OCI-LY7 (cell line): ENCODE data around the gene KRT35. TPM values are rescaled to one million over a fixed set of nuclear protein-coding genes. Genes with fewer than 3 reads are reported as not detected.

Experiments used
- BruUV-seq: library from RNA; stranded (reverse); fragments of 400-500 nt; replicated peaks from 2 replicates; lab custom pipeline; 2021; lab: Mats Ljungman, UMichigan
- CTCF ChIA-PET: fragments of 300-600 bp; sonication (Branson Sonifier 250); formaldehyde crosslinking; loops from one replicate; lab custom pipeline; 2022; ENCODE audit warnings: antibody characterized with exemption; ENCODE audit not compliant: unreplicated experiment; lab: Charles Lee
- POLR2A ChIA-PET: fragments of 300-600 bp; sonication (Branson Sonifier 250); formaldehyde crosslinking; loops from one replicate; lab custom pipeline; 2022; ENCODE audit warnings: antibody characterized with exemption; lab: Charles Lee
- DNase-seq: peaks from one replicate; pipeline ENCODE4 v3.0.0-alpha.2; 2015; ENCODE audit warnings: low spot score
- H2AFZ ChIP-seq: fragments of 200-600 bp; sonication (generic), shearing (Covaris generic); 2 replicates; pipeline ENCODE4 v1.6.1; 2014; ENCODE audit warnings: mild to moderate bottlenecking, antibody characterized with exemption, low read length, moderate library complexity
- H3K27ac ChIP-seq: fragments of 200-600 bp; sonication (generic); 2 replicates; pipeline ENCODE4 v1.5.1; 2014; ENCODE audit warnings: mixed run types, low read depth, mild to moderate bottlenecking, moderate library complexity, low read length, inconsistent platforms; ENCODE audit not compliant: poor library complexity, severe bottlenecking
- H3K36me3 ChIP-seq: fragments of 200-600 bp; sonication (generic); 2 replicates; pipeline ENCODE4 v1.6.1; 2014; ENCODE audit warnings: mild to moderate bottlenecking, antibody characterized with exemption, low read length, moderate library complexity, mixed read lengths; ENCODE audit not compliant: insufficient read depth
- H3K4me1 ChIP-seq: fragments of 200-600 bp; sonication (generic); 2 replicates; pipeline ENCODE4 v1.5.1; 2014; ENCODE audit warnings: mild to moderate bottlenecking, low read length; ENCODE audit not compliant: insufficient read depth, poor library complexity, severe bottlenecking
- H3K4me2 ChIP-seq: fragments of 200-600 bp; sonication (generic); 2 replicates; pipeline ENCODE4 v1.6.1; 2014; ENCODE audit warnings: mild to moderate bottlenecking, low read length
- H3K4me3 ChIP-seq: fragments of 200-600 bp; sonication (generic); 2 replicates; pipeline ENCODE4 v1.5.1; 2014; ENCODE audit warnings: mild to moderate bottlenecking, low read depth, low read length; ENCODE audit not compliant: poor library complexity, severe bottlenecking
- H3K79me2 ChIP-seq: fragments of 200-600 bp; sonication (generic); 2 replicates; pipeline ENCODE4 v1.6.1; 2016; ENCODE audit warnings: low read depth, mild to moderate bottlenecking, low read length, moderate library complexity, mixed read lengths; ENCODE audit not compliant: insufficient read depth
- H3K9me2 ChIP-seq: fragments of 200-600 bp; sonication (generic); 2 replicates; pipeline ENCODE4 v1.6.1; 2016; ENCODE audit warnings: mild to moderate bottlenecking, low read length, mixed read lengths; ENCODE audit not compliant: insufficient read depth
- H3K9me3 ChIP-seq: fragments of 200-600 bp; sonication (generic); 2 replicates; pipeline ENCODE4 v1.6.1; 2014; ENCODE audit warnings: mild to moderate bottlenecking, mixed run types, low read length, mixed read lengths
- H4K20me1 ChIP-seq: fragments of 200-600 bp; sonication (generic); 2 replicates; pipeline ENCODE4 v1.6.1; 2014; ENCODE audit warnings: mild to moderate bottlenecking, antibody characterized with exemption, low read length, moderate library complexity, mixed read lengths; ENCODE audit not compliant: insufficient read depth
- CTCF ChIP-seq: fragments of 200-600 bp; sonication (generic); conservative IDR thresholded peaks from 2 replicates; pipeline ENCODE4 v1.5.1; 2014; ENCODE audit warnings: mild to moderate bottlenecking, antibody characterized with exemption, low read length, moderate library complexity, mixed read lengths
- EZH2phosphoT487 ChIP-seq: fragments of 200-600 bp; sonication (generic); IDR thresholded peaks from 2 replicates; pipeline ENCODE4 v1.6.1; 2018; ENCODE audit warnings: low read depth, borderline replicate concordance, mild to moderate bottlenecking, mixed run types, antibody characterized with exemption, low read length, moderate library complexity, mixed read lengths
- intact Hi-C: fragments of 100-400 bp; cut with micrococcal nuclease; formaldehyde crosslinking; loops from one replicate; pipeline ENCODE4 v1.10.0; 2022; ENCODE audit not compliant: unreplicated experiment
- total RNA-seq, 2 experiments: library from RNA; depleted of rRNA in 1 of 2; stranded (reverse); fragments of >200 nt in 1 of 2; shearing (Covaris generic) in 1 of 2; gene quantifications; 2 replicates each; pipeline ENCODE4 v1.2.3, GENCODE V29; 2014 to 2022

Gene KRT35
- total RNA-seq, 2 experiments from 2014 or later, result not detected

- TF ChIP-seq CTCF, result no peak
- no peak for TF ChIP-seq EZH2phosphoT487
- CTCF ChIA-PET, result no interaction called here
- H2AFZ ChIP-seq, result no peak overlapping the region
- no peak overlapping the region for H3K4me2 ChIP-seq
- intact Hi-C loops, result no loop called here
- DNase-seq, result no peak
- no peak overlapping the region for H3K27ac ChIP-seq
- no TSS peak for BruUV-seq
- no peaks in the 10 kb centered on the region for H3K36me3 ChIP-seq
- no peaks in the 10 kb centered on the region for H3K9me3 ChIP-seq
- H4K20me1 ChIP-seq, result no peaks in the 10 kb centered on the region
- no peak overlapping the region for H3K4me3 ChIP-seq
- H3K9me2 ChIP-seq, result no peaks in the 10 kb centered on the region
- H3K4me1 ChIP-seq, result no peaks in the 10 kb centered on the region
- no peaks in the 10 kb centered on the region for H3K79me2 ChIP-seq
- POLR2A ChIA-PET, result no interaction called here
These were observed 30.8 kb upstream of the KRT35 start for GRCh38 chr17:41511716-41512115.

GRCh38 chr17:41511116-41511515, 30.2 kb upstream of the KRT35 start:
- H3K9me3 ChIP-seq, result no peaks in the 10 kb centered on the region
- no TSS peak for BruUV-seq
- no peak overlapping the region for H2AFZ ChIP-seq
- intact Hi-C loops, result no loop called here
- H3K36me3 ChIP-seq, result no peaks in the 10 kb centered on the region
- no peaks in the 10 kb centered on the region for H3K79me2 ChIP-seq
- no peaks in the 10 kb centered on the region for H3K9me2 ChIP-seq
- CTCF ChIA-PET, result no interaction called here
- no peak for TF ChIP-seq EZH2phosphoT487
- no peak for TF ChIP-seq CTCF
- no peak overlapping the region for H3K4me3 ChIP-seq
- no peaks in the 10 kb centered on the region for H4K20me1 ChIP-seq
- H3K4me2 ChIP-seq, result no peak overlapping the region
- H3K27ac ChIP-seq, result no peak overlapping the region
- DNase-seq, result no peak
- POLR2A ChIA-PET, result no interaction called here
- H3K4me1 ChIP-seq, result no peaks in the 10 kb centered on the region

GRCh38 chr17:41510251-41511065, 29.5 kb upstream of the KRT35 start:
- Histone ChIP-seq H3K9me3 (no peaks in the 10 kb centered on the region), H4K20me1 (no peaks in the 10 kb centered on the region), H3K4me2 (no peak overlapping the region), H3K79me2 (no peaks in the 10 kb centered on the region), H3K9me2 (no peaks in the 10 kb centered on the region), H3K36me3 (no peaks in the 10 kb centered on the region), H3K4me1 (no peaks in the 10 kb centered on the region), H3K27ac (no peak overlapping the region), H3K4me3 (no peak overlapping the region), H2AFZ (no peak overlapping the region)
- ChIA-PET POLR2A (no interaction called here), CTCF (no interaction called here)
- no peak for DNase-seq
- TF ChIP-seq EZH2phosphoT487 (no peak), CTCF (no peak)
- BruUV-seq, result no TSS peak
- intact Hi-C loops, result no loop called here
